DMS153 treated with DMSO at 0.1 percent for 48 hours (cell line): Measurements from ENCODE around the gene UNKL.
"Not testable (repeated sequence)": the region's sequence is repeated elsewhere in the genome, so short reads cannot be mapped to it uniquely, and the experiment has no call there.

Experiments
- DNase-seq: peaks from one replicate; lab custom pipeline; 2025; ENCODE audit not compliant: unreplicated experiment; lab: John Stamatoyannopoulos, UW

Gene UNKL

DNA sequence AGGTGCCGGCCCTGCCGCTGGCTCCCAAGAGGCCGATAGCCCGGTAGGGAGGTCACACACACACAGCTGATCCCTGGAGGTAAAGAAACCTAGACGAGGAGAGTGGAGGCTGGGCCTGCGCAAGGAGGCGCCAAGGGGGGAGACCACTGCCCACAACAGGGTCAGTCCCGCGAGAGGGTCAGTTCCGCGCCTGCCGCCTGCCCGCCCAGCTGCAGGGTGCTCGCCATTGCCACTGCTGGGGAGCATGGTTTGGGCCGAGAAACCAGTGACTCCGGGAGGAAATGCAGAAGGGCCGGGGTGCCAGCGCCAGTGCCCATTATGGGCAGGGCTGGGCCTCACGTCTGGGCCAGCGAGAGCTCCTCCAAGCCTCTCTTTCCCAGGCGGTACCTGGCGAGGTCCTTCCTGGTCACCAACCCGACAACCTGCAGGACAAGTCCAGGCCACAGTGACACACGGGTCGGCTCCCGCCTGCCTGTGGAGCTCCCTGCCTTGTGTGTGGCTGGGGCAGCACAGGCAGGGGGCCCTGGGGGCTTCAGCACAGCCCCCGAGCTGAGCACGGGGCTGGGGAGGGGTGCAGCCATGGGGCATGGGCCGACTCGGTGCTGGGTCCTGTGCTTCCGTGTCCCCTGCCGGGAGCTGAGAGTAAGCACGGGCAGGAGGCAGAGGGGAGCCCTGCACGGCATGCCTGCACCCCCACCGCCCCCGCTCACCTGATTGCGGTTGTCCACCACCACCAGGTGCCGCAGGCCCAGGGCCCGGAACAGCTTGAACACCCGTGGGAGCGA lies 32.0 kb upstream of the UNKL start:
- DNase-seq = no peak

GRCh38 chr16:1445518-1446203 lies 31.2 kb upstream of the UNKL start:
- no peak for DNase-seq

GRCh38 chr16:1444730-1445517 lies 30.4 kb upstream of the UNKL start:
- DNase-seq = no peak

GRCh38 chr16:1443980-1444729 lies 29.7 kb upstream of the UNKL start, which contains the start of gene CCDC154:
CCDC154 (minus strand) TSS chr16:1444556; CDS start chr16:1444322, 234 bp downstream.
- no peak for DNase-seq

GRCh38 chr16:1443403-1443973 lies 29.0 kb upstream of the UNKL start:
- DNase-seq = no peak

- no peak for DNase-seq
These were observed 28.2 kb upstream of the UNKL start for GRCh38 chr16:1442697-1443096.

- DNase-seq = no peak
These were observed 26.9 kb upstream of the UNKL start for GRCh38 chr16:1441391-1441829.

DNA sequence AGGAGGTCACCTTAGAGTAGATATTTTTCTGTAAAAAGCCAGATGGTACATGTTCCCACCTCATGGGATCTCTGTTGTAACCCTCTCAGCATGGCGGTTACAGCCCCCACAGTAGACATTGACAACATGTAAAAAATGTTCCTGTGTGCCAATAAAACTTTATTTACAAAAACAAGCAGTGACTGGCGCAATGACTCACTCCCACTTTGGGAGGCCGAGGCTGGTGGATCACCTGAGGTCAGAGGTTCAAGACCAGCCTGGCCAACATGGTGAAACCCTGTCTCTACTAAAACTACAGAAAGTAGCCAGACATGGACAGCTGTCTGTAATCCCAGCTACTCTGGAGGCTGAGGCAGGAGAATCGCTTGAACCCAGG lies 25.2 kb upstream of the UNKL start:
- not testable (repeated sequence) for DNase-seq

DNA sequence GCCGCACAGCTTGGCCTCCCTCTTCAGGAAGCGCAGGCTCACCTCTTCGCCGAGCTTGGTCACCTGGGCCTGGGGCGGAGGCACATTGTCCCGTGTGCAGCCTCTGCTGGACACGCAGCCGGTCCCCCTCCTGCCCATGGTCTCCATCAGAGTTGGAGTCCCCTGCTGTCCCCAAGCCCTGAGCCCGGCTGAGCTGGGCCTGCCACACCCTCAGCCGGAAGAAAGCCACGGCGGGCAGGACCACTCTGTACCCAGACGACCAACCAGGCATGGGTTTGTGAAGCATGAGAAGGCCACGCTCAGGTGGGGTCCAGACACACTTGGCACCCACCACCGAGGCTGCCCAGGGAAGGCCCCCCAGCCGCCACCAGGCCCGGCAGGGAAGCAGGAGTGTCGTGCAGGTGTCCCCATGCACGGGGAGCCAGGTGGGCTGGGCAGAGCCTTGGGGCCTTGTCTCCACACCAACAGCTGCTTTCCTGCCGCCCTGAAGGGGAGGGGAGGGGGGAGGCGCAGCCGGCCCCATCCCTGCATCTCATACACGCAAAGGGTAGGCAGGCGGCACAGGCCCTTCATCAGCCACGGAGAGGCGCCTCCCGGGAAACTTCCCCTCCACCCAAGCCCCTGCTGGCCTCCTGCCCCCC lies 24.7 kb upstream of the UNKL start:
- DNase-seq = no peak

DNA sequence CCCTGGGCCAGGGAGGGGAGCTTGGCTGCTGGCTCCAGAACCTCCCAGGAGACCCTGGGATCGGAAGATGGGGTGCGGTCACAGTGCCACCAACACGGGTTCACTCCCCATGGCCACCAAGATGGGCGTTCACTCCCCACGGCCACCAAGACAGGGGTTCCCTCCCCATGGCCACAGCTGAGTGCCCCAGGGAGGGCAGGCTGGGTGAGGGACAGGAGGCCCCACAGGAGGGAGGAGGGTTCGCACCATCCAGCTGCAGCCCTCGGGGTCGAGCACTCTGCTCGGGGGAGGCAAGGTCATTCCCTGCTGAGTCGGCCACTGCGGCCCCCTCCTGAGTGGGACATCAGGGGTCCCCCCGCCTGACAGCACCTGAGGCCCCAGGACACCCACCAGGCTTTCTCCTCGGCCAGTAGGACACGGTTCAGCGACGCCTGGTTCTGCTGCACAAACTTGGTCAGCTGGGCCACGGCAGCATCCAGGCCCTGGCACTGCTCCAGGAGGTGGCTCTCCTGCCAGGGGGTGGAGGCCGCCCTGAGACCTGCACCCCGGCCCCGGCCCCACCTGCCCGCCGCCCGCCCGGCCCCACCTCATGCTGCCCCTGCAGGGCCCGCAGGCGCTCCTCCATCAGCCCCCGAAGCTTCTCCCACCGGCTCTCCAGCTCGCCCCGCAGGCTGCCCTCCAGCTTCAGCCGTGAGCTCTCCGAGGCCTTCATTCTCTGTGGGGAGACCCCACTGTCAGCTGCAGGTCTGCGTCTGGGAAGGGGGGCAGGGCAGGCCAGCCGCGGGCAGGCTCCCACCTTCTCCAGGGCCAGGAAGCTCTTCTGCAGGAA lies 23.9 kb upstream of the UNKL start:
- DNase-seq = no peak

GRCh38 chr16:1437606-1438005 lies 23.1 kb upstream of the UNKL start:
- DNase-seq = no peak

DNA sequence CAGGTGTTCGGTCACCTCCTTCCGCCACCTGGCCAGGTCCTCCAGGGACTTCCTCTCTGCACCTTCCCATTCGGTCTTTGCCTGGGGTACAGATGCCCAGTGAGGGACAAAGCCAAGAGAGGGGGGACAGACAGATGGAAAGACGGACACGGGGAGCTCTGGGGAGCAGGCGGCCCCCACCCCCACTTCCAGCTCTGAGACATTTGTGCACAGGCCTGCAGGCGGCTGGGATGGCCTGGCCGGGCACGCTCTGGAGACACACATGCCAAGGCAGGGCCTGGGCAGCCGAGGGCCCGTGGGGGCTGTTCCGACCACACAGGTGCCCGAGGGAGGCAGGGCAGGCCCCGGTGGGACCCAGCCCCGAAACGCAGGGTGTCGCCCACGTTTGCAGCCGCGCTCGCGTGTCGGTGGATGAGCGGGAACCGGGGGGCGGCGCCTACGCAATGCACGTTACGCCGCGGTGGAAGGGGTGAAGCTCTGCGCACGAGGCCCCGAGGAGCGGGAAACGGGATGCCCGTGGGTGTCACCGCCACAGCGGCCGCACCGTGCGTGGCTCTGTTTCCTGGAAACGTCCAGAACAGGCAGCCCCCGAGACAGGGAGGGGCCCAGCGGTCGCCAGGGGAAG lies 22.3 kb upstream of the UNKL start:
- DNase-seq = no peak

- no peak for DNase-seq
These were observed 21.6 kb upstream of the UNKL start for GRCh38 chr16:1435921-1436697.

- DNase-seq = no peak
These were observed 20.4 kb upstream of the UNKL start for GRCh38 chr16:1434644-1435592.

GRCh38 chr16:1433756-1434155 lies 19.3 kb upstream of the UNKL start:
- no peak for DNase-seq

- DNase-seq = no peak
These were observed 18.7 kb upstream of the UNKL start for GRCh38 chr16:1433263-1433560.
